ENCODE measurements around the gene RPL27A.
A peak's percentile ranks its signal among the peaks of the same experiment; 100 is the strongest.
"Not testable (repeated sequence)": the region's sequence is repeated elsewhere in the genome, so short reads cannot be mapped to it uniquely, and the experiment has no call there.

RPL27A gene

DNA sequence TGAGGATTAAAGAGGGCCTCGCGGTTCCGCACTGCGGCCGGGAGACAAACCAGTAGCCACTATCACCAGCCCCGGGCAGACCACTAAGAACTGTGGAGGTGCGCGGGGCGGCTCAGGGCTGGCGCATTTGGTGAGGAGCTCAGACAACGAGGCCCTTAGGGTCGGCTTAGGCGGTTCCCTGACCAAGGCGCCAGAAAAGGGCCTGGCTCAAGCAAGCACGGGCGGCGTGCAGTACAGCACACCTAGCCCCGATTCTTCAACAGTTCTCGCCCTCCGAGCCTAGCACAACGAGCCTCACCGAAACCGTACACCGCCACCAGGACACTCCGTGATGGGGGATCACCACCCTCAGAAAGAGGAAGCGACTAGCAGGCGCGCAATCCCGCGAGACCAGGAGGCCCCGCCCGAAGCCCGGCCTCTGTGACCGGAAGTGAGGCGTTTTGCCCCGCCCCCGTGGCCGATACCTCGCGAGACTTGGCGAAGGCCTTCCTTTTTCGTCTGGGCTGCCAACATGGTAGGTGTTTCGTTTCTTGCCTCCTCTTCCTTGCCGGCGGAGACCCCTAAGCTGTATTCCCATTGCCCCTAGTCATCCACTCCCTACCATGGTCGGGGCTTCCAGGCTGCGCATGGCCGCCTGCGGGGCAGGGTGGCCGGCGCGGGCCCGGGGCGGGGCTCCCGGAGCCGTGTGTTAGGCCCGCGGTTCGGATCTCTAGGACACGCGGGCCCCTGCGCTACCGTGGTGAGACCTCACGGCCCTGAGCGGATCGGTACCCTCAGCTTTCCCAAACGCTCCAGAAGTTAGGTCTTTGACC is at the start of gene RPL27A, which contains the start of gene TRIM66:
TSS of gene RPL27A (plus strand) at position 490 of the 812 bp plus-strand sequence. CDS start at position 512, 22 bp downstream.
TSS of gene TRIM66 (minus strand) at position 363 of the 812 bp plus-strand sequence. CDS start 10,391 bp downstream, outside the sequence.
- peak; percentile 98 for DNase-seq

DNA sequence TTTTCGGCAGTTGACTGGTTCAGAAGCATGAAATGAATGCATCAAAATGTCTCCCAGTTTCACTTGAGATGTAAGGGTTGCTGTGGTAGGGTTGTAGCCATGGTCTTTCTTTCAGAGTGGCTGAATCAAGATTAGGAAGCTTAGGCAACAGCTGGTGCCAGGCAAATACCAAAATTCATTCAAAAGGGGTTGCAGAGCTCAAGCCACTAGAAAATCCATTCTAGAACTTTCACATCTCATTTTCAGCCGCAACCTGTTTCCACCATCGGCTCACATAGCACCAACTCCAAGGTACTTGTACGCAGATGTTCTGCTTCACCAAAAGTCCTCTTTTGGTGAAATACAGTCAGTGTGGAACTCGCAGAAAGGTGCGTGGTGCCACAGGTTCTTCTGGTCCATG is 48.1 kb upstream of the RPL27A start:
- DNase-seq = no peak

DNA sequence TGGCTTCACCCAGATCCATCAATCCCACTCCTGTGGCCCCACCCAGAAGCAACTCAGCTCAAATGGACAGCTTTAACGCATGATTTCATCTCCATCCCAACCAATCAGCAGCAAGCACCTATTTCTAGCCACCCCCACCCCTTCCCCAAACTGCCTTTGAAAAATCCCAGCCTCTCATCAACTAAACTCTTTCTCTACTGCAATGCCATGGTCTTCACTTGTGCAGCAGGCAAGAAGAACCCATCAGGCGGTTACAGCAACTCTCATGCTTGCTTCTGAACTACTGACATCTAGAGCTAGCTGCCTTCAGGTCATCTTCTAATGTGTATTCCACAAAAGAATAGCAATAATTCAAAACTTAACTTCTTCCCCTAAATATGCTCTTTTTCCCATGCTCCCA is 46.5 kb upstream of the RPL27A start:
- DNase-seq = no peak

DNA sequence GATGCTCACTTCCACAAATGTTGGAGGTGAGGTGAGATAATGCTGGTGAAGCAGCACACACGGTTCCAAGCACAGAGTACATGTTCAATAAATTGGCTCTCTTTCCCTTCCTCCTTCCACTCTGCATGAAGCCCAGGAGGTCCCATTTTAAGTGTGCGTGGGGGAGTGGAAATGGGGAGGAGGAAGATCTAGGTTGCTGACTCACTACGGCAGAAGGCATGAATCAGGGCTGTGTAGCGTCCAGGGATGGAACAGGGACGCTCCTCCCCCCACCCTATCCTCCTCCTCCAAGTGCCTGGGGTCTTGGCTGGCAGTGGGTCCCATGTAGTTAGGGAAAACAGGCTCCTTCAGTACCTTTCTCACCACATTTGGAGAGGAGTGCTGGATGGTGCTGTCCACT is 44.3 kb upstream of the RPL27A start:
- no peak for DNase-seq

DNA sequence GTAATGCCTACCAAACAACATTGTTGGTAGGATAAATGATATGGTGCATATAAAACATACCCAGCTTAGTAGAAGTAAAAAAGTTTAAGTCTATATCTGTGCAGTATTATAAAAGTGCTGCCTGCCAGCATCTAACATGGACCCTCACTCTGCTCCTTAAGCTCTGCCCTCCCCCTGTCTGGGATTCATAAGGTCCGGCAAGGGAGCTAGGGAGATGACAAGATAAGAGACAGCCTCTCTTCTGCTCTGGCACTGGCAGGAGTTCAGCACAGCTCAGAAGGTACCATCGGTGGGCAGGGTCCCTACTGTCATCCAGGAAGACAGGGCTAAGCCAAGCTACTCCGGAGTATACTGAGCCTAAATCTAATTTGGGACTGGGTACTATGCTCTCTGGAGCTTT is 42.9 kb upstream of the RPL27A start:
- DNase-seq = no peak

DNA sequence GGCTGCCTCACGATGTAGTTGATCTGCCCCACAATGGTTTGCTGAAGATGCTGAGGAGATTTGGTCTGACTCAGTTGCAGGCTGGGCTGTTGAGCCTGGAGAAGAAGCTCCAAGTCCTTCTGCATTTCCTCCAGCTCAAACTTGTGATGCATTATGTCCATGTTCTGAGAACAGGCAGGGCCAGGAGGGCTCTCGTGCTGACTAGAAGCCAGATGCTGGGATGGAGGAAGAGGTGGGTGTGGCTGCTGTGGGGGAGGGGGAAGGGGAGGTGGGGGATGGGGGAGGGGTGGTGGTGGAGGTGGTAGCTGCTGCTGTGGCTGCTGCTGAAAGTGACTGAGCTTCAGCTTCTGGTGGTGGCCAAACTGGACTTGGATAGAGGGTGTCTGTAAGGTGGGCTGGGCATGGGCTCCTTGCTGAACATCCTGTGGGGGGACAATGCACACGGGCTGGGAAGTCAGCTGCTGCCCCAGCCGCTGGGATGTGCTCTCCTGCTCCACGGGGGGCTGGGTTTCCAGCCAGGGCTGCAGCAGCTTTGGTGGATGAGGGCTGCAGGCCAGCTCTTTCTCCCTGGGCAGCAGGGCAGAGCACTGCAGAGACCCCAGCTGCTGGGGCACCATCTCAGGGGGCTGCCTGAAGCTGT is 42.2 kb upstream of the RPL27A start:
- DNase-seq = no peak

DNA sequence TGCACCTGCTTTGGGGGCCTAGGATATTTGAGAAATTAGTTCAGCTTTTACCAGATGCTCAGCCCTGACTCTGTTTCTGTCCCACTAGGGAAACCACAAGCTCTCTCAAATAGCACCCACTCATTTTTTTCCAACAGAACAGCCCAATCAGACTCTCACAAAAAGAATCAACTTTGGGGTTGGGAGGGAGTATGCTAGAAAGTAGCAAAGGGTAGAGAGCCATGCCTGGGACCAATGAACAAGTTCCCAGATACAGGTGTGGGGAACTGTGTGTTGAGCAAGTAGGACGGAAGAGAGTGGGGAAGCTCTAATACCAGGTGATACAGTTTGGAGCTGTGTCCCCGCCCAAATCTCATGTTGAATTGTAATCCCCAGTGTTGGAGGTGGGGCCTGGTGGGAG is 41.3 kb upstream of the RPL27A start:
- DNase-seq = no peak

DNA sequence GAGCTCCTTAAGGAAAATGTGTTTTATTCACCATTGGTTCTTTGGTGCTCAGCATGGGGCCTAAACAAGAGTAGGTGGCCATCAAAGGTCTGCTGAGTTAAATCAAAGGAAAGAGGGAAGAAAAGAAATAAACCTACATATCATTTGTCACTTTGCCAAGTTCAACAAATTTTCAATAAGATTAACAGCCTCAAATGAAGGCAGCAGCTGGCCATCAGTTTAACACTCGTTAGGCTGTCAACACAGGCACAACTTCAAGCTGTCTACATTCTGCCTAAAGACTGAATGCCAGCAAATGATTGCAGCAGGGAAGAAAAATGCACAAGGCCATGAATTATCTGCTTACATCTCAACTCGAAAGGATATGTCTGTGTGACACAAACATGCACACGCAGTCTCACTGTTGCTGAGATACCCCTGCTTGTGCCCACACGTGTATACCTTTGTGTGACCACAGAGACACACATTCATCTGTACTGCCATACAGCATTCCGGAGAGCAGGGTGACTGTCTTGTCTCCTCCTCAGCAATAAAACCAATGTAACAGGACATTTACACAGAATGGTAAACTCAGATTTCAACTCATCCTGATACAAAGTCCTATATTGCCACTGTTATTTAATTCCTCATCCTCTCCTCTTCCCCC is 40.3 kb upstream of the RPL27A start:
- no peak for DNase-seq

DNA sequence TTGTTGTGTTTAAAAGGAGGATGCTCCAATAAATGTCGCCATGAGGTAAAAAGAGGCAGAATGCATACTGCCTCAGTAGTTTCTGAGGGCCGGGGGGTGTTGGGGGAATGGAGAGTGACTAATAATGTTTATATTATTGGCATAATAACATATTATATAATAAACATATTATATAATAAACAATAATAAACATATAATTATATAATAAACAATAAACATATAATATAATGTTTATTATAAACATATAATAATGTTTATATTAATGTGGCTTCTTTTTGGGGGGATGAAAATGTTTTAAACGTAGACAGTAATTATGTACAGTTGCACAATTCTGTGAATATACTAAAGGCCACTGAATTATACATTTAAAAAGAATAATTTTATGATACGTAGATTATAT is 35.7 kb upstream of the RPL27A start:
- no peak for DNase-seq

DNA sequence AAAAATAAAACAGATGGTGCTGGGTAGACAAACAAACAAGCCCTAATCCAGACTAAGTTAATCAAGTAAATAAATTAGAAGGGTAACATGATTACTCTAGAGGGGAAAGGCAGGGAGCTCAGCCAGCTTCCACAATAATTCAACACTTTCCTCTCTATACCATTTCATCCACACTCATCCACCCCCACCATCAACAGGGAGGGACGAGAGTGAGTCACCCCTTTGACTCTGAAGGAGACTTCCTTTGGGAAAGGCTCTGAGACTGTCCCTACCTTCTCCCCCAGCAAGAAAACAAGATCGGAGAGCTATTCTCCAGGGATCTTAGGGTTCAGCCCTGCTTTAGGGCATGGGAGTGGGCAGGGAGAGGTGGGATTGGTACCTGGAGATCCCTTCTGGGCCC is 33.2 kb upstream of the RPL27A start:
- no peak for DNase-seq

DNA sequence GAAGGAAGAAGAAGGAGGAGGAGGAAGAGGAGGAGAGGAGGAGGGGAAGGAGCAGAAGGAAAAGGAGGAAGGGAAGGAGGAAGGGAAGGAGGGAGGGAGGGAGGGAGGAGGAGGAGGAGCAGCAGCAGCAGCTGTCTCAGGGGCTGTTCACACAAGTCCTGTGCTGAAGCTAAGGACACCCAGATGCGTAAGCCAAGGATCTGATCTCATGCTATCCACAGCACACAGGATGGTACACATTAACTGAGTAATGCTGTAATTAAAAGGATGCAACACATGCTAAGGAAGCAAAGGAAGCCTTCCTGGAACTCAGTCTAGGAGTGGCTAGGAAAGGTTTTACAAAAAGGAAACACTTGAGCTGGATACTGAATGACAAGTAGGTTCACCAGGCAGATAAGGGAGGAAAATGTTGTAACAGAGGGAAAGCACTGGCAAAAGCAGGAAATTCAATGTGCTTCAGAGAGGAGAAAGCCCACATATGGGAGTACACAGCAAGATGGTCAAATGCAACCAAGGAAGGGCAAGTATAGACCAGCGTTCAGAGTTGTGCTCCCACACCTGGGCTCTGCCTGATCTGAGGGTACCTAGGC is 32.1 kb upstream of the RPL27A start:
- no peak for DNase-seq

DNA sequence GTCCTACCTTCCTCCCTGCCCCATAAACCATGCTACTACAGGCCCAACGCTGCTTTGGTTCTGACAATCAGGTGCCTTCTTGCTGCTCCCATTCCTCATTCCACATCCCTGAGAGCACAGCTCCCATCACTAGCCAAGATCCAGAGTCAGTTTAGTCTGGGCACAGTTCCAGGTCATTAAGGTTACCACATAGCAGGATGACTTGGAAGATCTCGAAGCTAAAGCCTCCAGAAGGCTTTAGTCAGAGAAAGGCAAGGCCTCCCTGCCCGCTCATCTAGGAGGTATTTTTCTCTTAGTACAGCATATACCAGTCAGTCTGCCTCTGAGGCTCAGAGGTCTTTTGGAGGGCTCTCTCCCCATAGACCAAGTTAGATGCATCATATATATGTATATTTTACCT is 30.5 kb upstream of the RPL27A start:
- DNase-seq = no peak

DNA sequence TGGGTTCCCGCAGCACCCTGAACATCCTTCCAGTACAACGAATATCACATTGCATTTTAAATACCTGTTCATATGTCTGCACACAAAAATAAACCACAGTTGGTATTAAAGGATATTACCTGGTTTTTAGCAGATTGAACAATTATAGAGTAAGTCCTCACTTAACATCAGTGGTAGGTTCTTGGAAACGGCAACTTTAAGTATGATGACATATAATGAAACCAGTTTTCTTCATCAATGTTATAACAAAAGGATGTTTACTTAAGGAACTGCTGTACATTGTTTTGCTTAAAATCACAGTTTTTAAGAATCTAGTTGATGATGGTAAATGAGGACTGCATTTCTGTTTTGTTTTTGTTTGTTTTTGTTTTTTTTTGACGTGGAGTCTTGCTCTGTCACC is 28.1 kb upstream of the RPL27A start:
- no peak for DNase-seq

DNA sequence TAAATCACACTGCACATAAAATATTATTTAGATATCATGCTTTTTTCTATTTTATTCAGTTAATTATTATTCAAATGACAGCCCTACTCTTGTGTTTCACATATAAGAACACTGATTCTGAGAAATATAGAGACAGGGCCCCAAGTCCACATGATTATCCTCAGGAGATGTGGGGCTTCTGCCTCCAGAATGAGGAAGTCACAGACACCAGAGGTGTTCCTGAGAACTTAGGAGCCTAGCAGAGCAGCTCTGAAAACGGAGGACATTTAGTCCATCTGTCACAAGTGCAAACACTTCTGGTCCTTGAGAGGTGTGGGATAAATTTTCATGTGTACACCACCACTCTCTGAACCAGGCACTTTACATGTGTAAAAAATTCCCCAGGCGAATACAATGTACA is 26.3 kb upstream of the RPL27A start:
- no peak for DNase-seq

DNA sequence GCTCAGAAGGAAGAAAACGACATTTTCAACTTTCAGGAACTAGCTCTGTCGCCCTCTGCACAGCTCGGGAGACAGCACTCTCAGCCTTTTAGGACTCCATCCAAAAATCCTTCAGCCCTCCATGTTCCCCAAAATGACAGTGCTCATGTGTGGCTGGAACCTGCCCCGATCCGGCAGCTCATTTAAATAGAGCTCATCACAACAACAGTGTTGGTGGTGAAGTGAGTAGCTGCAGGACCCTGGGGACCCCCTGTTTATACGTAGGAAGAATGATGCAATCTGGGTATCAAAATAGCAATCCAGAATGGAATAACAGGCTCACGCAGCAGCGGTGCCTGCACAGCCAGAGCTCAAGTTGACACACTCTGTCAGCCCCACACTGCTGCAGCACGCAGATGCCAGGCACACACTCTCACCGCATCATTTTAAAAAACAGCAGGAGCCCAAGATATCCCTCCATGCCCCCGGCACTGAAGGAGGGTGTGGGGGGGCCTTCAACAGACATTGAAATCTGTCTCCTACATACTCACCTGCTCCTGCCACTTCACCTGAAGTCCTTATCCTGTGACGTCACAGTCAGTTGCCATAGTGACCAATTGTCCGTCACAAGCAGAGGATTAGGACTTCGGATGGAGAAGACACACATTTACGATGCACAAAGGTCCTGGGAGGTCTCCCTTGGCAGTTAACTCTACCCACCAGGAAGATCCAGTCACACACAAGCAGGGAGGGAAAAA is 24.1 kb upstream of the RPL27A start:
- no peak for DNase-seq

DNA sequence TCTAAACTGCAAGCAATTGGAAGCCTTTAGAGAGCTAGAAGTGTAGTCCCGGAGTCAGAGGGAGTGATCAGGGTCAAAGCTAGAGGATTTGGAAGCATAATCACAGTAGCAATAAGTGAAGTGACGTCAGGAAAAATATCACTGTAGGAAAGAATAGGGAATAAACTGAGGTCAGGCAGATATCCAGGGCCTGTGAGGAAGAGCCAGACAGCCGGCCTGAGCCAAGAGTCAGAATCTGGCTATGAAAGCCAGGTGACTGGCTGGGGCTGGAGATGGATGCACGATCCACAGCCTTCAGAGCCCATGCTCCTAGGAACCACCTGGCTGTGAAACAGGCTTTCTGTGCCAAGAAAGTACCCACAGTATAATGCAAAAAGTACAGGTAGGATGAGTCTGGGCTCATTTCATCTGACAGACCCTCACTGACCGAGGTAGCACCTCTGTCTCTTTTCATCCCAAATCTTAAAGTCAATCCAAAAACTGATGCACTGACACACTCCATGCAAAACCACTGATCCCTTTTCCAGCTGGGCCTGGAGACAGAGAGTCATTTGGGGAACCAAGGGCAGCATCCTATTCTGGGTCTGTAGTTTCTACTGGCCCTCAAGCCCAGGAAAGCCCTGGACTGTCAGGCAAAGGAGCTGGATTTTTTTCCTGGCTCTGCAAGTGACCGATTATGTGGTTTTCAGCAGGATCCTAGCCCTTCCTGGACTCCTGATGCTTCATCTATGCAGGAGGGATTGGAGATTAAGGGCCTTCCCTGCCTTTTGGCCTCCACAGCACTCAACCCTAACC is 21.4 kb upstream of the RPL27A start:
- DNase-seq = no peak

DNA sequence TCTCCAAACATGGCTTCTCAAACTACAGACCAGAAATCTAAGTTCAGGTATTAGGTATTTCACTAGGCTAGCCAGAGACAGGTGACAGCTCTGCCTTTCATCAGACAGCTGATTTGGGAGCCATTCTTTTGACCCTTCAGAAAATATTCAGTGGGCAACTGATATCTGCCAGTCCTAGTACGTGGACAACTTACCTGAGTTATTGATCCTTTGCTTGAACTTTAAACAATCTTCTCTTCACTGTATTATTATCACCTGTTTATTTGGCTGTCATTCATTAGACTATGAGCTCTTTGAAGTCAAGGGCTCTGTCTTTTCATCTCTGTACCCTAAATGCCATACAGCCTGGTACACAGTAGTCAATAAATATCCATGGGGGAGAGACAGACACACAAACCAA is 17.4 kb upstream of the RPL27A start:
- DNase-seq = no peak

DNA sequence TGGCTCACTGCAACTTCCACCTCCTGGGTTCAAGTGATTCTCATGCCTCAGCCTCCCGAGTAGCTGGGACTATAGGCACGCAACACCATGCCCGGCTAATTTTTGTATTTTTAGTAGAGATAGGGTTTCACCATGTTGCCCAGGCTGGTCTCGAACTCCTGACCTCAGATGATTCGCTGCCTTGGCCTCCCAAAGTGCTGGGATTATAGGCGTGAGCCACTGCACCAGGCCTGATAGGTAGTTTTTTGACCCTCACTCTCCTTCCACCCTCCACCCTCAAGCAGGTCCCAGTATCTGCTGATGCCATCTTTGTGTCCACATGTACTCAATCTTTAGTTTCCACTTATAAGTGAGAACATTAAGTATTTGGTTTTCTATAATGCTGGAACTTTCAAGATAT is 12.5 kb upstream of the RPL27A start:
- DNase-seq = not testable (repeated sequence)

DNA sequence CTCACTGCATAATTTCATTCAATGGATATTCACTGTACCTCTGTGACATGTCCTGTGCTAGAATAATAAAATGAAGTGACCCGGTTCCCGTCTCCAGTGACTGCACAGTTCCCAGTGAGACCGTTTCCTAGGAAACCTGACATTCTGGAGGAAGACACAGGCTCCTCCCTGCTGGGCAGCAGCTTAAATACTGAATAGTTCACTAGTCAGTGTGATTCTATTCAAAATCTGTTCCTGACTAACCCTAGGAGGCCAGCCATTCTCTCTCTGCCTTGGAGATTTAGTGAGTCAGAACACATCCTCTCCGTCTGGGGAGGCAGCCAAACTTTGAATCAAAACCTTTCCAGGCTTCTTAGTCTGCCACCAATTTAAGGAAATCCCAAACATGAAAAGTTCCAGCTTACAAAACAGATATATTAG is 11.4 kb upstream of the RPL27A start:
- peak; percentile 72 for DNase-seq

DNA sequence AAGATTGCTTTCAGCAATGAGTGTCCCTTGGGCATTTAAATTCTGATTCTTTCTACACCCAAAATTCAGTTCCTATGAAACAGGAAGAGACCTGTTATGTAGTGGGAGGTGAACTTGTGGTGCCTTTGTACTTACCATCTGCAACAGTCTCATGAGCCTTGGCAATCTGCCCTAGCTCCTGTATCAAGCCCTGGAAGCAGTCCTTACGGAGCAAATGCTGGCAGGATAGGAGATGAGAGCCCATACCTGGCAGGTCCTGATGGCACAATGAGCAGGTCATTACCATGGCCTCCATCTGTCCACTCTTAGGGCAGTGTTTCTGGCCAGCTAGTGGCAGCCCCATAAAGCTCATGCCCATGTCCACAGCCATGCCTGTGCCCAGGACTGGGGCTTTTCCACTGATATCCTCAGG is 10.9 kb upstream of the RPL27A start:
- no peak for DNase-seq

DNA sequence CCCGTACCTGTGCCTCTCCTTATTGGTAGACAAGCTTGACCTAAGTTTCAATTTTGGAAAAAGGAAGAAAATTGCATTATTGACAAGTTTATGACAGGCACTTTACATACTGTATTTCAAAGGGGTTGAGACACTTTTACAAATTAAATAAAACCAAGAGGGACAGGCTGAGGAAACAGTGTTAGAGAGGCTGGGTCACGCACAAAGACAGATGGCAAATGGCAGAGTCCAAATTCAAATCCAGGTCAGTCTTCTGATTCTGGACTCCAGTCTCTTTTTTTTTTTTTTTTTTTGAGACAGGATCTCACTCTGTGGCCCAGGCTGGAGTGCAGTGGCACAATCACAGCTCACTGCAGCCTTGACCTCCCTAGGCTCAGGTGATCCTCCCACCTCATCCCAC is 10.2 kb upstream of the RPL27A start:
- DNase-seq = no peak

DNA sequence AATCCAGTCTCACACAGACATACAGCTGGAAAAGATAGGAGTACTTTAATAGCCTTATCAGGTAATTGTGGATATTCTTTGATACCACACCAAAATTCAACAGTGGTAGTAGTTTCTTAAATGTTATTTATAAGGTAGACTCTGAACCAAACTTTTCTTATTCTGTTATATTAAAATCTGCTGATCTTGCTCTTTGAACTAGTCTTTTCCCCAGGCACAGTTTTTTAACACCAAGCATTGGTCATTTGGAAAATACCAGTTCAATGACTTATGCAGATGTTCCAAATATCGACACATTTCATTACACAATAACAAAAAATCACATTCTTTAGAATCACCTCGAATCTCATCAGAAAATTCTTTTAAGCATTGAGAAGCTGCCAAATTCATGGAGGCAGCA is 7.7 kb upstream of the RPL27A start:
- DNase-seq = no peak
